OCI-LY3 (cell line): ENCODE results near the gene OR4D11.
"Not testable (repeated sequence)": the region's sequence is repeated elsewhere in the genome, so short reads cannot be mapped to it uniquely, and the experiment has no call there.

Experiments
- H2AFZ ChIP-seq: fragments of 200-600, 300-600 bp; shearing (Covaris generic); 2 replicates; pipeline ENCODE4 v1.6.0; 2014; ENCODE audit warnings: antibody characterized with exemption, low read depth, low read length
- H3K27ac ChIP-seq: fragments of 200-600, 300-600 bp; sonication (generic); 2 replicates; pipeline ENCODE4 v1.5.1; 2014; ENCODE audit warnings: mild to moderate bottlenecking, low read length, moderate library complexity, mixed read lengths
- H3K27me3 ChIP-seq: fragments of 200-600, 300-600 bp; sonication (generic); 2 replicates; pipeline ENCODE4 v1.6.1; 2014; ENCODE audit warnings: low read depth, low read length, mixed read lengths
- H3K36me3 ChIP-seq: fragments of 200-600, 300-600 bp; sonication (generic); replicated peaks from 2 replicates; pipeline ENCODE3; 2014; ENCODE audit warnings: low read depth, low read length, mixed read lengths
- H3K4me1 ChIP-seq: fragments of 300-600, 200-600 bp; sonication (generic); 2 replicates; pipeline ENCODE4 v1.6.1; 2014; ENCODE audit warnings: low read length, mixed read lengths
- H3K4me2 ChIP-seq: fragments of 200-600, 300-600 bp; sonication (generic); 2 replicates; pipeline ENCODE4 v1.6.1; 2014; ENCODE audit warnings: low read length, mixed read lengths
- H3K4me3 ChIP-seq: fragments of 300-600, 200-600 bp; sonication (generic); 2 replicates; pipeline ENCODE4 v1.5.1; 2014; ENCODE audit warnings: antibody characterized with exemption, mild to moderate bottlenecking, low read length, moderate library complexity
- H3K79me2 ChIP-seq: fragments of 300-600, 200-600 bp; shearing (Covaris generic); 2 replicates; pipeline ENCODE4 v1.6.1; 2014; ENCODE audit warnings: mild to moderate bottlenecking, low read length, mixed read lengths
- H3K9ac ChIP-seq: fragments of 300-600, 200-600 bp; shearing (Covaris generic); 2 replicates; pipeline ENCODE4 v1.6.0; 2014; ENCODE audit warnings: mild to moderate bottlenecking, low read length, moderate library complexity
- H3K9me3 ChIP-seq: fragments of 200-600, 300-600 bp; shearing (Covaris generic); 2 replicates; pipeline ENCODE4 v1.6.1; 2014; ENCODE audit warnings: low read length, mixed read lengths; ENCODE audit not compliant: insufficient read depth
- H4K20me1 ChIP-seq: fragments of 200-600, 300-600 bp; sonication (generic); 2 replicates; pipeline ENCODE4 v1.6.1; 2016; ENCODE audit warnings: low read length, mixed read lengths; ENCODE audit not compliant: insufficient read depth
- CTCF ChIP-seq: fragments of 200-600, 300-600 bp; sonication (generic); IDR thresholded peaks from 2 replicates; pipeline ENCODE4 v1.5.1; 2014; ENCODE audit warnings: antibody characterized with exemption, low read length, low read depth
- EZH2phosphoT487 ChIP-seq: fragments of 200-600 bp; shearing (Covaris generic); IDR thresholded peaks from 2 replicates; pipeline ENCODE4 v1.6.1; 2018; ENCODE audit warnings: antibody characterized with exemption, mixed run types, low read depth

OR4D11 gene

GRCh38 chr11:59545179-59546020, 42.0 kb downstream of the OR4D11 start:
- Histone ChIP-seq H2AFZ (no peak overlapping the region), H3K4me3 (no peak overlapping the region), H3K4me2 (no peak overlapping the region), H3K4me1 (peaks cover 5% of the 10 kb centered on the region; the same call in 1 of the 2 replicates), H3K27me3 (peaks cover 3% of the 10 kb centered on the region; the same call in 1 of the 2 replicates), H3K9ac (no peak overlapping the region), H3K27ac (no peak overlapping the region), H3K9me3 (no peaks in the 10 kb centered on the region), H3K36me3 (no peaks in the 10 kb centered on the region), H4K20me1 (no peaks in the 10 kb centered on the region), H3K79me2 (no peaks in the 10 kb centered on the region)
- TF ChIP-seq CTCF (no peak), EZH2phosphoT487 (no peak)

GRCh38 chr11:59547605-59548308, 44.4 kb downstream of the OR4D11 start:
- not testable (repeated sequence) for H3K36me3 ChIP-seq, H3K4me1 ChIP-seq, H3K4me2 ChIP-seq, H3K9ac ChIP-seq, H3K79me2 ChIP-seq, H3K9me3 ChIP-seq, H4K20me1 ChIP-seq, H3K27ac ChIP-seq, H3K27me3 ChIP-seq, H3K4me3 ChIP-seq, H2AFZ ChIP-seq

- no peak overlapping the region for H3K4me3 ChIP-seq
- H4K20me1 ChIP-seq = no peaks in the 10 kb centered on the region
- no peak overlapping the region for H3K27ac ChIP-seq
- H3K4me2 ChIP-seq = no peak overlapping the region
- no peaks in the 10 kb centered on the region for H3K79me2 ChIP-seq
- no peak overlapping the region for H3K9ac ChIP-seq
- peaks cover 3% of the 10 kb centered on the region; the same call in 1 of the 2 replicates for H3K27me3 ChIP-seq
- no peak overlapping the region for H2AFZ ChIP-seq
- H3K36me3 ChIP-seq = no peaks in the 10 kb centered on the region
- no peaks in the 10 kb centered on the region for H3K9me3 ChIP-seq
- H3K4me1 ChIP-seq = peaks cover 10% of the 10 kb centered on the region; the same call in 1 of the 2 replicates
- TF ChIP-seq CTCF (no peak), EZH2phosphoT487 (no peak)
Observed at GRCh38 chr11:59548309-59548656, 44.9 kb downstream of the OR4D11 start.

- Histone ChIP-seq H3K9ac (peak overlapping the region; percentile 84), H3K4me3 (peak overlapping the region; percentile 89), H3K27me3 (no peaks in the 10 kb centered on the region), H3K27ac (peak overlapping the region; percentile 90), H3K4me1 (peaks cover 10% of the 10 kb centered on the region; the same call in 1 of the 2 replicates), H3K36me3 (no peaks in the 10 kb centered on the region), H3K9me3 (no peaks in the 10 kb centered on the region), H3K79me2 (no peaks in the 10 kb centered on the region), H3K4me2 (peak overlapping the region; percentile 96), H2AFZ (peak overlapping the region; percentile 51; the same call in 1 of the 2 replicates), H4K20me1 (no peaks in the 10 kb centered on the region)
- no peak for TF ChIP-seq EZH2phosphoT487
- peak; percentile 40 for TF ChIP-seq CTCF
Observed at GRCh38 chr11:59550368-59550841, 47.0 kb downstream of the OR4D11 start.
